ENCODE data around the gene PHPT1. TPM values are rescaled to one million over a fixed set of nuclear protein-coding genes. Genes with fewer than 3 reads are reported as not detected.

PHPT1 gene
- total and polyA plus RNA-seq, 2 of the 13 experiments (the other 11 are each of a cell fraction or from before 2014, with no cell fraction given) = 189 to 192 TPM

DNA sequence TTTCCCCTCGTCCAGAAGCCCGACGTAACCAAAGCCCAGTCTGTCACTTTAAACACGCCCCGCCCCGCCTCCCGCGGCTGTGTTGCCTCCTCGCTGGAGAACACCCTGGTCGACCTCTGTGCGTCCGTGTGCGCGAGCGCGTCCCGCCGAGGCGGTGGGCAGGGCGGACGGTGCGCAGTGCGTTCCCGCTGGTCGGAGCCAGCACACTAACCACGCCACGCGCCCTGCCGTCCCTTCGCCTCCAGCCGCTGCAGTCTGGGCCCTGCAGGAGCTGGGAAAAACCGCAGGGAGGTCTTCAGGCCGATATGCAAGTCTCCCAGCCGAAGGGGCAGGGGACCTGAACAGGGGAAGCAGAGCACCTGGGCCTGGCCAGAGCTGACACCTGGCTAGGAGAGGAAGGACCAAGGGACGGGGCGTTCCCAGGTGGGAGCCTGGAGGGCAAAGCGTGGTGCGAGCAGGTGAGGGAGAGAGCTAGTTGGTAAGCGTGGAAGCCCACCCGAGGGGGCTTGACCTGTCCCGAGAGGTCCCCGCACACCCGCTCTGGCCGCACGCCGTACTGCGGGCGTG lies 1.3 kb upstream of the PHPT1 start (continued):
- TF ChIP-seq ZHX1 (CRISPR knock-in tag; IDR thresholded peaks at IDR 0.05; ENCODE audit: low read depth) = peak; percentile 85; the same call in 1 of the 2 replicates
- no peak for TF ChIP-seq ATF7 (IDR thresholded peaks at IDR 0.05)
- no peak for TF ChIP-seq ATF7 (CRISPR knock-in tag; IDR thresholded peaks at IDR 0.05)
- TF ChIP-seq NR2F1 (CRISPR knock-in tag; IDR thresholded peaks at IDR 0.05) = no peak
- no peak for TF ChIP-seq TCF12 (IDR thresholded peaks at IDR 0.05)
- TF ChIP-seq TCF12 (CRISPR knock-in tag; IDR thresholded peaks at IDR 0.05) = no peak; the same call in 1 of the 2 replicates
- TF ChIP-seq, protein P1, sequence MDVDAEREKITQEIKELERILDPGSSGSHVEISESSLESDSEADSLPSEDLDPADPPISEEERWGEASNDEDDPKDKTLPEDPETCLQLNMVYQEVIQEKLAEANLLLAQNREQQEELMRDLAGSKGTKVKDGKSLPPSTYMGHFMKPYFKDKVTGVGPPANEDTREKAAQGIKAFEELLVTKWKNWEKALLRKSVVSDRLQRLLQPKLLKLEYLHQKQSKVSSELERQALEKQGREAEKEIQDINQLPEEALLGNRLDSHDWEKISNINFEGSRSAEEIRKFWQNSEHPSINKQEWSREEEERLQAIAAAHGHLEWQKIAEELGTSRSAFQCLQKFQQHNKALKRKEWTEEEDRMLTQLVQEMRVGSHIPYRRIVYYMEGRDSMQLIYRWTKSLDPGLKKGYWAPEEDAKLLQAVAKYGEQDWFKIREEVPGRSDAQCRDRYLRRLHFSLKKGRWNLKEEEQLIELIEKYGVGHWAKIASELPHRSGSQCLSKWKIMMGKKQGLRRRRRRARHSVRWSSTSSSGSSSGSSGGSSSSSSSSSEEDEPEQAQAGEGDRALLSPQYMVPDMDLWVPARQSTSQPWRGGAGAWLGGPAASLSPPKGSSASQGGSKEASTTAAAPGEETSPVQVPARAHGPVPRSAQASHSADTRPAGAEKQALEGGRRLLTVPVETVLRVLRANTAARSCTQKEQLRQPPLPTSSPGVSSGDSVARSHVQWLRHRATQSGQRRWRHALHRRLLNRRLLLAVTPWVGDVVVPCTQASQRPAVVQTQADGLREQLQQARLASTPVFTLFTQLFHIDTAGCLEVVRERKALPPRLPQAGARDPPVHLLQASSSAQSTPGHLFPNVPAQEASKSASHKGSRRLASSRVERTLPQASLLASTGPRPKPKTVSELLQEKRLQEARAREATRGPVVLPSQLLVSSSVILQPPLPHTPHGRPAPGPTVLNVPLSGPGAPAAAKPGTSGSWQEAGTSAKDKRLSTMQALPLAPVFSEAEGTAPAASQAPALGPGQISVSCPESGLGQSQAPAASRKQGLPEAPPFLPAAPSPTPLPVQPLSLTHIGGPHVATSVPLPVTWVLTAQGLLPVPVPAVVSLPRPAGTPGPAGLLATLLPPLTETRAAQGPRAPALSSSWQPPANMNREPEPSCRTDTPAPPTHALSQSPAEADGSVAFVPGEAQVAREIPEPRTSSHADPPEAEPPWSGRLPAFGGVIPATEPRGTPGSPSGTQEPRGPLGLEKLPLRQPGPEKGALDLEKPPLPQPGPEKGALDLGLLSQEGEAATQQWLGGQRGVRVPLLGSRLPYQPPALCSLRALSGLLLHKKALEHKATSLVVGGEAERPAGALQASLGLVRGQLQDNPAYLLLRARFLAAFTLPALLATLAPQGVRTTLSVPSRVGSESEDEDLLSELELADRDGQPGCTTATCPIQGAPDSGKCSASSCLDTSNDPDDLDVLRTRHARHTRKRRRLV (CRISPR knock-in tag; IDR thresholded peaks at IDR 0.05) = 0 out of 2 replicates have a peak, but pooled peaks have one; percentile 30
- TF ChIP-seq THRA (CRISPR knock-in tag; IDR thresholded peaks at IDR 0.05; ENCODE audit: borderline replicate concordance) = no peak; the same call in 1 of the 2 replicates
- peak; percentile 51; the same call in 1 of the 2 replicates for TF ChIP-seq ZNF543 (CRISPR knock-in tag; IDR thresholded peaks at IDR 0.05)
- TF ChIP-seq NFE2 (CRISPR knock-in tag; IDR thresholded peaks at IDR 0.05) = no peak
- no peak for TF ChIP-seq SOX5 (CRISPR knock-in tag; IDR thresholded peaks at IDR 0.05; ENCODE audit: borderline replicate concordance)
- TF ChIP-seq DR1 (CRISPR knock-in tag; IDR thresholded peaks at IDR 0.05) = no peak; the same call in 1 of the 2 replicates
- TF ChIP-seq POLR2A (IDR thresholded peaks at IDR 0.05; ENCODE audit: insufficient read depth in 1 of 2, low read depth in 2 of 2, low read length in 2 of 2) = peak in 1 of 2 experiments; percentile 52; a peak in 1 of 4 replicates
- no peak; the same call in 1 of the 2 replicates for TF ChIP-seq MEF2D (CRISPR knock-in tag; IDR thresholded peaks at IDR 0.05)
- TF ChIP-seq JDP2 (CRISPR knock-in tag; IDR thresholded peaks at IDR 0.05; ENCODE audit: borderline replicate concordance) = peak; percentile 45; the same call in 1 of the 2 replicates
- 0 out of 2 replicates have a peak, but pooled peaks have one; percentile 12 for TF ChIP-seq ZBTB38 (CRISPR knock-in tag; IDR thresholded peaks at IDR 0.05)
- TF ChIP-seq NR3C1 (CRISPR knock-in tag; IDR thresholded peaks at IDR 0.05) = peak; percentile 20; the same call in 1 of the 2 replicates
- peak; percentile 89 for TF ChIP-seq ARNT2 (CRISPR knock-in tag; IDR thresholded peaks at IDR 0.05; ENCODE audit: low read depth)
- no peak for TF ChIP-seq NAIF1 (CRISPR knock-in tag; IDR thresholded peaks at IDR 0.05; ENCODE audit: borderline replicate concordance)
- TF ChIP-seq GFI1 (CRISPR knock-in tag; IDR thresholded peaks at IDR 0.05; ENCODE audit: borderline replicate concordance) = peak; percentile 45; the same call in 1 of the 2 replicates
- peak; percentile 77 for TF ChIP-seq ATF7-NPFF (CRISPR knock-in tag; IDR thresholded peaks at IDR 0.05; ENCODE audit: low read depth)
- no peak for TF ChIP-seq SMC3 (IDR thresholded peaks at IDR 0.05; ENCODE audit: low read length)

Data from HepG2 (cell line).